Neuronal stem cell (in vitro differentiated cells): ENCODE data around the gene UGCG.
"Not testable (repeated sequence)": the region's sequence is repeated elsewhere in the genome, so short reads cannot be mapped to it uniquely, and the experiment has no call there.

Experiments
- DNase-seq: peaks from one replicate; pipeline ENCODE4 v3.0.0-alpha.2; 2013; ENCODE audit warnings: low spot score
- H2AFZ ChIP-seq: one replicate; pipeline ENCODE4 v1.6.1; 2013; ENCODE audit warnings: mild to moderate bottlenecking, low read length, inconsistent platforms
- H2AK5ac ChIP-seq: 2 replicates; pipeline ENCODE4 v1.6.1; 2013; ENCODE audit warnings: low read depth, mild to moderate bottlenecking, inconsistent platforms, low read length, moderate library complexity, mixed read lengths
- H2BK120ac ChIP-seq: 2 replicates; pipeline ENCODE4 v1.6.1; 2013; ENCODE audit warnings: low read depth, mild to moderate bottlenecking, inconsistent platforms, low read length, moderate library complexity, mixed read lengths
- H2BK12ac ChIP-seq: one replicate; pipeline ENCODE4 v1.6.1; 2013; ENCODE audit warnings: low read length, inconsistent platforms
- H2BK15ac ChIP-seq: 2 replicates; pipeline ENCODE4 v1.6.1; 2013; ENCODE audit warnings: mild to moderate bottlenecking, low read length, inconsistent platforms, mixed read lengths
- H2BK5ac ChIP-seq: one replicate; pipeline ENCODE4 v1.6.1; 2013; ENCODE audit warnings: inconsistent platforms, mild to moderate bottlenecking, low read length, moderate library complexity
- H3K14ac ChIP-seq: one replicate; pipeline ENCODE4 v1.6.1; 2013; ENCODE audit warnings: low read length, inconsistent platforms
- H3K18ac ChIP-seq: 2 replicates; pipeline ENCODE4 v1.6.1; 2013; ENCODE audit warnings: low read length, inconsistent platforms
- H3K23ac ChIP-seq: 2 replicates; pipeline ENCODE4 v1.6.1; 2013; ENCODE audit warnings: low read depth, mild to moderate bottlenecking, mixed read lengths, low read length, inconsistent platforms; ENCODE audit not compliant: poor library complexity
- H3K27ac ChIP-seq: replicated peaks from 3 replicates; pipeline ENCODE4 v1.5.1; 2013; ENCODE audit warnings: low read length, inconsistent platforms
- H3K27me3 ChIP-seq, 3 experiments: 2 replicates each; pipeline ENCODE4 v1.6.1; 2013; ENCODE audit warnings: low read length in 3 of 3, mild to moderate bottlenecking in 2 of 3, inconsistent platforms in 1 of 3, low read depth in 1 of 3, mixed read lengths in 1 of 3, moderate library complexity in 1 of 3; ENCODE audit not compliant: control insufficient read depth in 3 of 3, insufficient read depth in 3 of 3
- H3K36me3 ChIP-seq, 2 donors: replicated peaks in 1 of 2; 2 replicates each; pipeline ENCODE4 v1.6.1; 2013; ENCODE audit warnings: low read length in 2 of 2; ENCODE audit not compliant: control insufficient read depth in 2 of 2, insufficient read depth in 2 of 2
- H3K4ac ChIP-seq: 2 replicates; pipeline ENCODE4 v1.6.1; 2013; ENCODE audit warnings: inconsistent platforms, mild to moderate bottlenecking, low read length, moderate library complexity
- H3K4me1 ChIP-seq, 2 donors: 1 replicate in 1 of 2; 2 replicates in 1 of 2; pipeline ENCODE4 v1.6.1; 2013; ENCODE audit warnings: low read length in 2 of 2, low read depth in 1 of 2; ENCODE audit not compliant: control insufficient read depth in 2 of 2, insufficient read depth in 1 of 2
- H3K4me2 ChIP-seq: one replicate; pipeline ENCODE4 v1.6.1; 2013; ENCODE audit warnings: mild to moderate bottlenecking, low read length, inconsistent platforms; ENCODE audit not compliant: insufficient read depth, poor library complexity, severe bottlenecking
- H3K4me3 ChIP-seq, 2 donors: 2 replicates each; pipeline ENCODE4 v1.5.1; 2013; ENCODE audit warnings: low read length in 2 of 2, mild to moderate bottlenecking in 2 of 2, inconsistent platforms in 1 of 2, moderate library complexity in 1 of 2
- H3K79me1 ChIP-seq: one replicate; pipeline ENCODE4 v1.6.1; 2013; ENCODE audit warnings: low read depth, mild to moderate bottlenecking, inconsistent platforms, low read length, moderate library complexity
- H3K9ac ChIP-seq: one replicate; pipeline ENCODE4 v1.6.1; 2013; ENCODE audit warnings: mild to moderate bottlenecking, low read depth, low read length, inconsistent platforms; ENCODE audit not compliant: poor library complexity
- H3K9me3 ChIP-seq, 2 donors: replicated peaks in 1 of 2; 2 replicates each; pipeline versions ENCODE3 to v1.6.1; 2013; ENCODE audit warnings: low read length in 2 of 2, mild to moderate bottlenecking in 2 of 2, inconsistent platforms in 1 of 2, low read depth in 1 of 2, mixed read lengths in 1 of 2, moderate library complexity in 1 of 2; ENCODE audit not compliant: control insufficient read depth in 2 of 2, insufficient read depth in 1 of 2
- H4K8ac ChIP-seq: one replicate; pipeline ENCODE4 v1.6.1; 2013; ENCODE audit warnings: low read depth, mild to moderate bottlenecking, inconsistent platforms, low read length, moderate library complexity
- H4K91ac ChIP-seq: one replicate; pipeline ENCODE4 v1.6.1; 2013; ENCODE audit warnings: low read length, low read depth, mild to moderate bottlenecking, inconsistent platforms; ENCODE audit not compliant: poor library complexity
- WGBS, 2 donors: extraction: QIAGEN DNeasy Blood & Tissue Kit; methylation state at CpG; one replicate each; pipeline ENCODE4 v1.1.7; 2013; ENCODE audit warnings: missing lambda C conversion rate in 2 of 2, mixed read lengths in 1 of 2; ENCODE audit not compliant: insufficient read length in 2 of 2, insufficient replicate concordance in 1 of 2; ENCODE audit errors: extremely low coverage in 2 of 2; 5-methylcytosine and 5-hydroxymethylcytosine counted together

UGCG gene

DNA sequence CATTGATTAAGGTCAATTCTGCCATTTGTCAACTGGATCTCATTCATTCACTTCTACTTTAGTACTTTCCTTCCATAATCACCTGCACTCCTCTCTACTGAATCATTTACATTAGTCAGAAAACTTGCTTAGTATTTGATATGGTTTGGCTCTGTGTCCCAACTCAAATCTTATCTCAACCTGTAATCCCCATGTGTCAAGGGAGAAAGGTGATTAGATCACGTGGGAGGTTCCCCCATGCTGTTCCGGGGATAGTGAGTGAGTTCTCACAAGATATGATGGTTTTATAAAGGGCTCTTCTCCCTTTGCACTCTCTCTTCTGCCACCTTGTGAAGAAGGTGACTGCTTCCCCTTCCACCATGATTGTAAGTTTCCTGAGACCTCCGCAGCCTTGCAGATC, 23.7 kb upstream of the UGCG start:
- Histone ChIP-seq H3K4me3 (no peak overlapping the region), H3K4me1 (no peaks in the 10 kb centered on the region), H2BK120ac (no peak overlapping the region), H4K91ac (no peak overlapping the region), H3K9ac (no peak overlapping the region), H2BK12ac (no peak overlapping the region), H3K4me2 (no peak overlapping the region), H4K8ac (no peak overlapping the region), H2BK15ac (no peak overlapping the region), H2AFZ (no peak overlapping the region), H3K23ac (no peak overlapping the region), H3K9me3 (no peaks in the 10 kb centered on the region), H2AK5ac (no peak overlapping the region), H3K27me3 (no peaks in the 10 kb centered on the region), H3K79me1 (no peaks in the 10 kb centered on the region), H2BK5ac (no peak overlapping the region), H3K18ac (no peak overlapping the region), H3K14ac (no peak overlapping the region), H3K4ac (no peak overlapping the region), H3K27ac (no peak overlapping the region), H3K36me3 (no peaks in the 10 kb centered on the region)
- no CpG with 5 or more reads among the region's 3 CpGs for WGBS, 2 donors
- no peak for DNase-seq

DNA sequence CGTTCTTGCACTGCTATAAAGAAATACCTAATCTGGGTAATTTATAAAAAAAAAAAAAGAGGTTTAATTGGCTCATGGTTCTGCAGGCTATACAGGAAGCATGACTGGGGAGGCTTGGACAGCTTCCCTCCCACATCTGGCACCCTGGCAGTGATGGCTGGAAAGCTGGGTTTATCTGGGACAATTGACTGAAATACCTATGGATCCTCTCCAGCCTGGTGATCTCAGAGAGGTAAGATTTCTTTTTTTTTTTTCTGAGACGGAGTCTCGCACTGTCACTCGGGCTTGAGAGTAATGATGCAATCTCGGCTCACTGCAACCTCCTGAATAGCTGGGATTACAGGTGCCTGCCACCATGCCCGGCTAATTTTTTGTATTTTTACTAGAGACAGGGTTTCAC, 22.7 kb upstream of the UGCG start:
- H3K36me3 ChIP-seq: no peaks in the 10 kb centered on the region
- H4K8ac ChIP-seq: no peak overlapping the region
- H2AFZ ChIP-seq: no peak overlapping the region
- no peak for DNase-seq
- no peak overlapping the region for H3K4ac ChIP-seq
- no peaks in the 10 kb centered on the region for H3K4me1 ChIP-seq
- H3K79me1 ChIP-seq: no peaks in the 10 kb centered on the region
- H3K14ac ChIP-seq: no peak overlapping the region
- no peak overlapping the region for H4K91ac ChIP-seq
- H2BK120ac ChIP-seq: no peak overlapping the region
- no peak overlapping the region for H3K27ac ChIP-seq
- no peak overlapping the region for H3K4me3 ChIP-seq
- no peak overlapping the region for H2BK5ac ChIP-seq
- H3K23ac ChIP-seq: no peak overlapping the region
- no peak overlapping the region for H2AK5ac ChIP-seq
- no peak overlapping the region for H3K4me2 ChIP-seq
- WGBS, 2 donors: no CpG with 5 or more reads among the region's 6 CpGs
- H3K18ac ChIP-seq: no peak overlapping the region
- H3K9me3 ChIP-seq: no peaks in the 10 kb centered on the region
- H3K9ac ChIP-seq: no peak overlapping the region
- no peak overlapping the region for H2BK12ac ChIP-seq
- no peak overlapping the region for H2BK15ac ChIP-seq
- H3K27me3 ChIP-seq: no peaks in the 10 kb centered on the region

DNA sequence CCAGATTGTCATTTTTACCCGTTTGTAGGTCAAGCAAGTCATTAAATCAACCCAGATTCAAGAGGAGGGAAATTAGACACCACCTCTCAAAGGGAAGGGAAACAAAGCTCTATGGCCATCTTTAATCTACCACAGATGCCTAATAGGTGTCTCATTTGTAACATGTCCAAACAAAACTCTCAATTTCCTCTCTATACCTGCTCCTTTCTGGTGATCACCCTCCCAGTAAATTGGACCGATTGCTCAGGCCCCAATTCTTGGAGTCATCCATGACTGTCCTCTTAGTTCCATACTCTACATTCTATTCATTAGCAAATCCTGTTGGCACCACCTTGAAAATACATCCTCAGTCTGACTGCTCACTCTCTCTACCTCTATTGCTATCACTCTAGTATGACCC, 22.1 kb upstream of the UGCG start:
- Histone ChIP-seq H3K4me3 (no peak overlapping the region), H3K23ac (no peak overlapping the region), H3K4me2 (no peak overlapping the region), H3K4me1 (no peaks in the 10 kb centered on the region), H3K18ac (no peak overlapping the region), H2BK12ac (no peak overlapping the region), H3K14ac (no peak overlapping the region), H2AK5ac (no peak overlapping the region), H3K27me3 (no peaks in the 10 kb centered on the region), H3K9ac (no peak overlapping the region), H2BK120ac (no peak overlapping the region), H2BK5ac (no peak overlapping the region), H4K91ac (no peak overlapping the region), H2AFZ (no peak overlapping the region), H4K8ac (no peak overlapping the region), H3K27ac (no peak overlapping the region), H3K4ac (no peak overlapping the region), H3K9me3 (no peaks in the 10 kb centered on the region), H2BK15ac (no peak overlapping the region), H3K36me3 (no peaks in the 10 kb centered on the region), H3K79me1 (no peaks in the 10 kb centered on the region)
- WGBS, 2 donors: no CpG with 5 or more reads among the region's 2 CpGs
- DNase-seq: no peak

DNA sequence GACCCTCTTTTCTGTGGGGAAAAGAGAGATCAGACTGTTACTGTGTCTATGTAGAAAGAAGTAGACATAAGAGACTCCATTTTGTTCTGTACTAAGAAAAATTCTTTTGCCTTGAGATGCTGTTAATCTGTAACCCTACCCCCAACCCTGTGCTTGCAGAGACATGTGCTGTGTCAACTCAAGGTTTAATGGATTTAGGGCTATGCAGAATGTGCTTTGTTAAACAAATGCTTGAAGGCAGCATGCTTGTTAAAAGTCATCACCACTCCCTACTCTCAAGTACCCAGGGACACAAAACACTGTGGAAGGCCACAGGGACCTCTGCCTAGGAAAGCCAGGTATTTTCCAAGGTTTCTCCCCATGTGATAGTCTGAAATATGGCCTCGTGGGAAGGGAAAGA, 21.3 kb upstream of the UGCG start:
- not testable (repeated sequence) for H2BK120ac ChIP-seq, H3K27ac ChIP-seq, H3K36me3 ChIP-seq, H2BK12ac ChIP-seq, H3K27me3 ChIP-seq, H2AK5ac ChIP-seq, H3K4me2 ChIP-seq, DNase-seq, H3K9me3 ChIP-seq, H3K14ac ChIP-seq, H3K4me3 ChIP-seq, H2BK15ac ChIP-seq, H3K79me1 ChIP-seq, H2BK5ac ChIP-seq, H3K4me1 ChIP-seq, H3K9ac ChIP-seq, H4K91ac ChIP-seq, H2AFZ ChIP-seq, H3K23ac ChIP-seq, H3K18ac ChIP-seq, H3K4ac ChIP-seq, H4K8ac ChIP-seq
- WGBS, 2 donors: no CpG with 5 or more reads among the region's 1 CpG
